ENCODE results near the gene SCARF2.
A peak's percentile ranks its signal among the peaks of the same experiment; 100 is the strongest.

SCARF2 gene

GRCh38 chr22:20432244-20432686 lies 5.4 kb downstream of the SCARF2 start:
- no peak overlapping the region for H3K4me3 ChIP-seq (ENCODE audit: low read length in 2 of 2)
- H3K9ac ChIP-seq (ENCODE audit: low read length in 2 of 2) = no peak overlapping the region
- peaks cover 0 to 3% of the 10 kb centered on the region in 2 donors for H3K27me3 ChIP-seq (ENCODE audit: control insufficient read depth in 1 of 2, insufficient read depth in 2 of 2, low read length in 2 of 2)
- H3K27ac ChIP-seq (ENCODE audit: low read length) = no peak overlapping the region
- peaks cover 0 to 8% of the 10 kb centered on the region in 2 donors for H3K36me3 ChIP-seq (ENCODE audit: control insufficient read depth in 2 of 2, insufficient read depth in 2 of 2, low read length in 2 of 2)
- no peaks in the 10 kb centered on the region for H3K9me3 ChIP-seq (ENCODE audit: control insufficient read depth in 2 of 2, low read length in 2 of 2)
- H3K4me1 ChIP-seq (ENCODE audit: control insufficient read depth, insufficient read depth, low read length) = peaks cover 47% of the 10 kb centered on the region

DNA sequence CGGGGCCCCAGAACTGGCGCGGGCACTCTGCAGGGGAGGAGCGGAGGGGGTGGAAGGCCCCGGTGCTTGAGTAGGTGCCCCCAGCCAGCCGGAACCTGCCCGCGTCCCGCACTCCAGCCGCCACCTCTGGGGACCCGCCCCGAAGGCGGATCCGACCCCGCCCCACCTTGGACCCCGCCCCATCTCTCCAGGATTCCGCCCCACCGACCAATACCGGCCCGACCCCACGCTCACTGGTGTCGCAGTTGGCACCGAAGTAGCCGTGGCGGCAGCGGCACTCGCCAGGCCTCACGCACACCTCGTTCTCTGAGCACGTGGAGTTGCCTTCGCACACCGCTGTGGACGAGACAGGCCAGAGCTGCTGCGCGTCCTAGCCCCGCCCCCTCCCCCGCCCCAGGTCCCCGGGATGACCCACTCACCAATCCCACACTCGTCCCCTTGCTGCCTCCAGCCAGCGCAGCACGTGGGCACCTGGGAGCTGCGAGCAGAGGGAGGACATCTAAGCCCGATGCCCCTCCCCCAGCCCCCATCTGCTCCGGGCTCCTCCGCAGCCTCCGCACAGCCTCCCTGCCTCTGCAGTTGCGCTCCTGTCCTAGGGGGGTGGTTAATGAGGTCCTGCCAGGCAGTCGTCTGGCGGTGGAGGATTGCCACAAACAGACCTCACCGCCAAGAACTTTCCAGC lies 6.0 kb downstream of the SCARF2 start:
- H3K27me3 ChIP-seq (ENCODE audit: control insufficient read depth in 1 of 2, insufficient read depth in 2 of 2, low read length in 2 of 2) = peaks cover 0 to 3% of the 10 kb centered on the region in 2 donors
- H3K9ac ChIP-seq (ENCODE audit: low read length in 2 of 2) = no peak overlapping the region
- H3K4me1 ChIP-seq (ENCODE audit: control insufficient read depth, insufficient read depth, low read length) = peaks cover 41% of the 10 kb centered on the region
- peak overlapping the region; percentile 52 to 66 for H3K4me3 ChIP-seq (ENCODE audit: low read length in 2 of 2)
- no peaks in the 10 kb centered on the region for H3K9me3 ChIP-seq (ENCODE audit: control insufficient read depth in 2 of 2, low read length in 2 of 2)
- H3K36me3 ChIP-seq (ENCODE audit: control insufficient read depth in 2 of 2, insufficient read depth in 2 of 2, low read length in 2 of 2) = peaks cover 0 to 10% of the 10 kb centered on the region in 2 donors
- H3K27ac ChIP-seq (ENCODE audit: low read length) = no peak overlapping the region

GRCh38 chr22:20430720-20431510 lies 6.7 kb downstream of the SCARF2 start:
- Histone ChIP-seq H3K4me3 (ENCODE audit: low read length in 2 of 2) (peak overlapping the region; percentile 52 to 66), H3K9me3 (ENCODE audit: control insufficient read depth in 2 of 2, low read length in 2 of 2) (no peaks in the 10 kb centered on the region), H3K27me3 (ENCODE audit: control insufficient read depth in 1 of 2, insufficient read depth in 2 of 2, low read length in 2 of 2) (peaks cover 0 to 3% of the 10 kb centered on the region in 2 donors), H3K4me1 (ENCODE audit: control insufficient read depth, insufficient read depth, low read length) (peaks cover 34% of the 10 kb centered on the region), H3K36me3 (ENCODE audit: control insufficient read depth in 2 of 2, insufficient read depth in 2 of 2, low read length in 2 of 2) (peaks cover 0 to 12% of the 10 kb centered on the region in 2 donors), H3K27ac (ENCODE audit: low read length) (no peak overlapping the region), H3K9ac (ENCODE audit: low read length in 2 of 2) (no peak overlapping the region)

DNA sequence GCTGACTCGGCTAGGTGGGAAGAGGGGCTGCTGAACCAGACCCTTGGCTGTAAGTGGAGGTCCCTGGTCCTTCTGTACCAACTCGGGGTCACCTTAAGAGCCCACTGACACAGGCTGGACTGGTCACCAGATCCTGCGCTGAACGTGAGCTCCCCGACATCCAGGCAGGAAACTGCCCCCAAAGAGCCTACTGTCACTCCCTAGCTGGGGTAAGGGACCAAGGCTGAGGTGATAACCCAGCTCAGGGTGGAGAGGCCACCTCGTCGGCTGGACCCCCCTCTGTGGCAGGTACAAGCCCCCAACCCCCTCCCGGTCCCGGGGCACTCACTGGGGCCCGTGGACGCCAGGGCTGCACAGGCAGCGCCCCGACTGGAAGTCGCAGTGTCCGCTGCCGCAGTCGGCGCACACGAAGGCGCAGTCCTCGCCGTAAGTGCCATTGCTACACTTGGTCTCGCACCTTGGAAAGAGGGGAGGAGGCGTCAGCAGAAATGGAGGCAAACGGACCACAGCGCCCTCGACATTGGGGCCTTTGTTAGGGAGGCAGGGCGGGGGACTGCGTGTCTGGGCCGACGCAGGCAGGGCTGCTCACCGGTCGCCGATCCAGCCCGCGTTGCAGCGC lies 7.4 kb downstream of the SCARF2 start:
- peaks cover 0 to 12% of the 10 kb centered on the region in 2 donors for H3K36me3 ChIP-seq (ENCODE audit: control insufficient read depth in 2 of 2, insufficient read depth in 2 of 2, low read length in 2 of 2)
- no peak overlapping the region for H3K9ac ChIP-seq (ENCODE audit: low read length in 2 of 2)
- H3K9me3 ChIP-seq (ENCODE audit: control insufficient read depth in 2 of 2, low read length in 2 of 2) = no peaks in the 10 kb centered on the region
- H3K27ac ChIP-seq (ENCODE audit: low read length) = no peak overlapping the region
- peak overlapping the region in 1 of 2 donors; percentile 66 for H3K4me3 ChIP-seq (ENCODE audit: low read length in 2 of 2)
- peaks cover 27% of the 10 kb centered on the region for H3K4me1 ChIP-seq (ENCODE audit: control insufficient read depth, insufficient read depth, low read length)
- H3K27me3 ChIP-seq (ENCODE audit: control insufficient read depth in 1 of 2, insufficient read depth in 2 of 2, low read length in 2 of 2) = peaks cover 0 to 3% of the 10 kb centered on the region in 2 donors

DNA sequence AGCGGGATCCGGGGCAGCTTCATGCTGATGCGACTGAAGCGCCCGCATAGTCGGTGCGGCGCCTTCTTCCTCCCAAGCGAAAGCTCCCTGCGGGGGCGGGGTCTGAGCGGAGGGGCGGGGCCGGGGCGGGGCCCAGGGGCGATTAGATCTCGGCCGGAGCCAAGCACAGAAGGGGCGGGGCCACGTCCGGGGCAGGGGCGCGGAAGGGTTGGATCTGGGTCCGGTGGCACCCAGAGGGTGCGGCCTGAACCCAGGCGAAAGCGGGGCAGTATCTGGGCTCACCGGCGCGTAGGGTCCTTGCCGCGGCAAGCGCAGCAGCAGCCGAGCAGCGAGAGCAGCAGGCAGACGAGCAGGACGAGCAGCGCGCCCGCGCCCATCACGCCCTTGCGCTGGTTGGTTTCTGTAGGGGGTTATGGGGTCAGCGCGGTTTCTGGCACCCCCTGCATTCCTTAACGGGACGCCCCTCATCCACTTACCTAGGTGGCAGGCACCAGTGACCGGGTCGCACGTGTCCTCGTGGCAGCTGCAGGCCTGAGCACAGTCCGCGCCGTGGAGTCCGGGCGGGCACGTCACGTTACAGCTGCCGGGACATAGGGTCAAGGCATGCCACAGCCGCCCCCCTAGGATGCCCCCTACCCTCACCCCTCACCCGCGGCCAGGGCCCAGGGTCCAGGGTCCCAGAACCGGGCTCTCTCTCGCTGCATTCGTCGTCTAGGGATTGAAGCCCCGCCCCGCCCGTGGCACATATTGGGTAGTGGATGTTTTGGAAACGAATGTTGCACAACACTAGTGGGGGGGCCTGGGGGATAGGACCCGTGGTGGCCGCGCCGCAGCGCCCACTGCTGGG lies 8.1 kb downstream of the SCARF2 start:
- H3K27ac ChIP-seq (ENCODE audit: low read length) = no peak overlapping the region
- H3K36me3 ChIP-seq (ENCODE audit: control insufficient read depth in 2 of 2, insufficient read depth in 2 of 2, low read length in 2 of 2) = peaks cover 0 to 12% of the 10 kb centered on the region in 2 donors
- H3K4me1 ChIP-seq (ENCODE audit: control insufficient read depth, insufficient read depth, low read length) = peaks cover 20% of the 10 kb centered on the region
- H3K9ac ChIP-seq (ENCODE audit: low read length in 2 of 2) = no peak overlapping the region
- peak overlapping the region in 1 of 2 donors; percentile 15 for H3K4me3 ChIP-seq (ENCODE audit: low read length in 2 of 2)
- H3K9me3 ChIP-seq (ENCODE audit: control insufficient read depth in 2 of 2, low read length in 2 of 2) = no peaks in the 10 kb centered on the region
- peaks cover 0 to 3% of the 10 kb centered on the region in 2 donors for H3K27me3 ChIP-seq (ENCODE audit: control insufficient read depth in 1 of 2, insufficient read depth in 2 of 2, low read length in 2 of 2)

- H3K9me3 ChIP-seq (ENCODE audit: control insufficient read depth in 2 of 2, low read length in 2 of 2) = no peaks in the 10 kb centered on the region
- no peak overlapping the region for H3K4me3 ChIP-seq (ENCODE audit: low read length in 2 of 2)
- peaks cover 0 to 12% of the 10 kb centered on the region in 2 donors for H3K36me3 ChIP-seq (ENCODE audit: control insufficient read depth in 2 of 2, insufficient read depth in 2 of 2, low read length in 2 of 2)
- no peak overlapping the region for H3K27ac ChIP-seq (ENCODE audit: low read length)
- H3K4me1 ChIP-seq (ENCODE audit: control insufficient read depth, insufficient read depth, low read length) = peaks cover 23% of the 10 kb centered on the region
- peaks cover 0 to 3% of the 10 kb centered on the region in 2 donors for H3K27me3 ChIP-seq (ENCODE audit: control insufficient read depth in 1 of 2, insufficient read depth in 2 of 2, low read length in 2 of 2)
- H3K9ac ChIP-seq (ENCODE audit: low read length in 2 of 2) = no peak overlapping the region
Observed at GRCh38 chr22:20428496-20429253, 8.9 kb downstream of the SCARF2 start.

DNA sequence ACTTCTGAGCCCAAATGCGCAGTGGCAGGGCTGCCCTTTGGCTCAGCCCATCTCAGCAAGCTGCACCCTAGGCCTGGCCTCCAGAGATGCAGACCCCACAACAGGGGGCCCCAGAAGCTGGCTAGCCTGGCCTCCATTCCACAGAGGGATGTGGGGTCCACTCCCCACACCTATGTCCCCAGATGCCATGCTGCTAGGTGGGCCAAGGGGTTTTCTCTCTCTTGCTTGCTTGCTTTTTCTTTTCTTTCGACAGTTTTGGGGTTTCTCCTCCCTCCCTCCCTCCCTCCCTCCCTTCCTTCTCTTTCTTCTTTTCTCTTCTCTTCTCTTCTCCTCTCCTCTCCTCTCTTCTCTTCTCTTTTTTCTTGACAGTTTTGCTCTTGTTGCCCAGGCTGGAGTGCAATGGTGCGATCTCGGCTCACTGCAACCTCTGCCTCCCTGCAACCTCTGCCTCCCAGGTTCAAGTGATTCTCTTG lies 9.6 kb downstream of the SCARF2 start:
- Histone ChIP-seq H3K36me3 (ENCODE audit: control insufficient read depth in 2 of 2, insufficient read depth in 2 of 2, low read length in 2 of 2) (peaks cover 0 to 12% of the 10 kb centered on the region in 2 donors), H3K27ac (ENCODE audit: low read length) (no peak overlapping the region), H3K9ac (ENCODE audit: low read length in 2 of 2) (no peak overlapping the region), H3K4me1 (ENCODE audit: control insufficient read depth, insufficient read depth, low read length) (peaks cover 30% of the 10 kb centered on the region), H3K4me3 (ENCODE audit: low read length in 2 of 2) (no peak overlapping the region), H3K27me3 (ENCODE audit: control insufficient read depth in 1 of 2, insufficient read depth in 2 of 2, low read length in 2 of 2) (peaks cover 0 to 3% of the 10 kb centered on the region in 2 donors), H3K9me3 (ENCODE audit: control insufficient read depth in 2 of 2, low read length in 2 of 2) (no peaks in the 10 kb centered on the region)

GRCh38 chr22:20427104-20427944 lies 10.3 kb downstream of the SCARF2 start:
- Histone ChIP-seq H3K4me1 (ENCODE audit: control insufficient read depth, insufficient read depth, low read length) (peaks cover 35% of the 10 kb centered on the region), H3K9me3 (ENCODE audit: control insufficient read depth in 2 of 2, low read length in 2 of 2) (no peaks in the 10 kb centered on the region), H3K36me3 (ENCODE audit: control insufficient read depth in 2 of 2, insufficient read depth in 2 of 2, low read length in 2 of 2) (peaks cover 0 to 12% of the 10 kb centered on the region in 2 donors), H3K27ac (ENCODE audit: low read length) (no peak overlapping the region), H3K27me3 (ENCODE audit: control insufficient read depth in 1 of 2, insufficient read depth in 2 of 2, low read length in 2 of 2) (peaks cover 0 to 3% of the 10 kb centered on the region in 2 donors), H3K4me3 (ENCODE audit: low read length in 2 of 2) (no peak overlapping the region), H3K9ac (ENCODE audit: low read length in 2 of 2) (no peak overlapping the region)

- Histone ChIP-seq H3K36me3 (ENCODE audit: control insufficient read depth in 2 of 2, insufficient read depth in 2 of 2, low read length in 2 of 2) (peaks cover 0 to 12% of the 10 kb centered on the region in 2 donors), H3K4me1 (ENCODE audit: control insufficient read depth, insufficient read depth, low read length) (peaks cover 31% of the 10 kb centered on the region), H3K4me3 (ENCODE audit: low read length in 2 of 2) (no peak overlapping the region), H3K9ac (ENCODE audit: low read length in 2 of 2) (no peak overlapping the region), H3K27me3 (ENCODE audit: control insufficient read depth in 1 of 2, insufficient read depth in 2 of 2, low read length in 2 of 2) (no peaks in the 10 kb centered on the region), H3K27ac (ENCODE audit: low read length) (no peak overlapping the region), H3K9me3 (ENCODE audit: control insufficient read depth in 2 of 2, low read length in 2 of 2) (no peaks in the 10 kb centered on the region)
Observed at GRCh38 chr22:20426259-20426615, 11.4 kb downstream of the SCARF2 start.

Measured in stomach smooth muscle (tissue), 2 donors.